Jurkat, Clone E6-1 (cell line): ENCODE results near the gene PATL2. TPM values are rescaled to one million over a fixed set of nuclear protein-coding genes. Genes with fewer than 3 reads are reported as not detected.
"Not testable (repeated sequence)": the region's sequence is repeated elsewhere in the genome, so short reads cannot be mapped to it uniquely, and the experiment has no call there.

Source experiments
- DNase-seq: peaks from one replicate; pipeline ENCODE4 v3.0.0-alpha.2; 2011; ENCODE audit warnings: low read depth, low spot score
- H3K4me3 ChIP-seq: 2 replicates; pipeline ENCODE4 v1.5.1; 2011; ENCODE audit warnings: mild to moderate bottlenecking, low read length, control low read depth, moderate library complexity
- polyA plus RNA-seq: library from polyadenylated mRNA; unstranded; fragments of >200 nt; gene quantifications from one replicate; pipeline ENCODE4 v1.2.1, GENCODE V29; 2012; ENCODE audit warnings: missing spikeins; ENCODE audit not compliant: insufficient read length, insufficient read depth

Gene PATL2
- polyA plus RNA-seq, result 1.7 TPM

- peak within 1 kb of the TSS; percentile 91 for H3K4me3 ChIP-seq
- DNase-seq, result peak; percentile 96
Measured at GRCh38 chr15:44711096-44711742, at the start of gene PATL2, which contains the start of gene B2M. TSS of gene PATL2 (minus strand) at chr15:44711323. CDS start at chr15:44676490, 34,833 bp downstream. TSS of gene B2M (plus strand) at chr15:44711517. CDS start at chr15:44711547, 30 bp downstream.

DNA sequence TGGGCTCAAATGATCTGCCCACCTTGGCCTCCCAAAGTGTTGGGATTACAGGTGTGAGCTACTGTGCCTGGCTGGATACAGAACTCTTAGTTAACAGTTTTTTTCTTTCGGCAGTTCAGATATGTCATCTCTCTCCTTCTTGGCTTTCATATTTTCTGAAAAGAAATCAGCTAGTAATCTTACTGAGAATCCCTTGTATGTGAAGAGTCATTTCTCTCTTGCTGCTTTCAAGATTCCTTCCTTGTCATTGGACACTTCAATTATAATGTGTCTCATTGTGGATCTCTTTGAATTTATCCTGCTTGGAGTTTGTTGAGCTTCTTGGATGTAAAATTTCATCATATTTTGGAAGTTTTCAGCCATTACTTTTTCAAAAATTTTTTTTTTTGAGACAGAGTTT, 42.2 kb upstream of the PATL2 start:
- no peak for DNase-seq
- no peak overlapping the region for H3K4me3 ChIP-seq

- DNase-seq, result not testable (repeated sequence)
Measured at GRCh38 chr15:44743454-44743853, 32.3 kb upstream of the PATL2 start.

DNA sequence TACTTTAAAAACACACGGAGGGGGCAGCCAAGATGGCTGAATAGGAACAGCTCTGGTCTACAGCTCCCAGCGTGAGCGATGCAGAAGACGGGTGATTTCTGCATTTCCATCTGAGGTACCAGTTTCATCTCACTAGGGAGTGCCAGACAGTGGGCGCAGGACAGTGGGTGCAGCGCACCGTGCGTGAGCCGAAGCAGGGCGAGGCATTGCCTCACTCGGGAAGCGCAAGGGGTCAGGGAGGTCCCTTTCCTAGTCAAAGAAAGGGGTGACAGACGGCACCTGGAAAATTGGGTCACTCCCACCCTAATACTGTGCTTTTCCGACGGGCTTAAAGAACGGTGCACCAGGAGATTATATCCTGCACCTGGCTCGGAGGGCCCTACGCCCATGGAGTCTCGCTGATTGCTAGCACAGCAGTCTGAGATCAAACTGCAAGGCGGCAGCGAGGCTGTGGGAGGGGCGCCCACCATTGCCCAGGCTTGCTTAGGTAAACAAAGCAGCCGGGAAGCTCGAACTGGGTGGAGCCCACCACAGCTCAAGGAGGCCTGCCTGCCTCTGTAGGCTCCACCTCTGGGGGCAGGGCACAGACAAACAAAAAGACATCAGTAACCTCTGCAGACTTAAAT, 28.2 kb upstream of the PATL2 start:
- not testable (repeated sequence) for DNase-seq
- peak overlapping the region; percentile 35 for H3K4me3 ChIP-seq

More at GRCh38 chr15:44743454-44743853, 32.3 kb upstream of the PATL2 start:
- H3K4me3 ChIP-seq, result not testable (repeated sequence)

DNA sequence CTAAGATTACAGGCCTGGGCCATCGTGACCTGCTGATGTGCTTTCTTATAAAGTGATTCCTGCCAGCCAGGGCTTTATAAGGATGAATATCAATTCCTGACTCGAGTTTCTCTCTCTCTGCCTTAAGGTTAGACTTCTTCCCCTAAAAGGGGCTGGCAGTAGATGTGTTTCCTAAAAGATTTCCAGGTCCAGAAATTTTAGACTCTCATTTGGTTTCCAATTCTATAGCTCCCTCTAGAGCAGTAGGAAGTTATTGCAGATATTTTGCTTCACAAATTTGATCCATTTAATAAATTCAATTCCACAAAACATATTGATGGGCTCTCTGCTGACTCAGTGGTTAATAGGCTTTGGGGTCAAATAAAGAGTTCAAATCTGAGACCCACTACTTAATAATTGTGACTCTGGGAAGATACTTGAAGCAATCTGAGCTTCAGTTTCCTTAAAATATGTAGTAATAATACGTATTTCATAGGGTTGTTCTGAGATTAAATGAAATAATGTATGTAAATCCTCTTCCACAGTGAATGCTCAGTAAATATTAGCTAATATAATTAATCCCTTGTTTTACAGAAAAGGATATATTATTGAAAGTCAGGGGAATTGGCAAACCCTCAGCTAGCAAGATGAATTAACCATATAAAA, 27.3 kb upstream of the PATL2 start:
- no peak overlapping the region for H3K4me3 ChIP-seq
- DNase-seq, result peak; percentile 62

- H3K4me3 ChIP-seq, result no peak within 1 kb of the TSS
- DNase-seq, result no peak
Measured at GRCh38 chr15:44736181-44736765, 25.1 kb upstream of the PATL2 start, which contains the start of gene TRIM69. TSS of gene TRIM69 (plus strand) at chr15:44736528. CDS start at chr15:44736705, 177 bp downstream.

DNA sequence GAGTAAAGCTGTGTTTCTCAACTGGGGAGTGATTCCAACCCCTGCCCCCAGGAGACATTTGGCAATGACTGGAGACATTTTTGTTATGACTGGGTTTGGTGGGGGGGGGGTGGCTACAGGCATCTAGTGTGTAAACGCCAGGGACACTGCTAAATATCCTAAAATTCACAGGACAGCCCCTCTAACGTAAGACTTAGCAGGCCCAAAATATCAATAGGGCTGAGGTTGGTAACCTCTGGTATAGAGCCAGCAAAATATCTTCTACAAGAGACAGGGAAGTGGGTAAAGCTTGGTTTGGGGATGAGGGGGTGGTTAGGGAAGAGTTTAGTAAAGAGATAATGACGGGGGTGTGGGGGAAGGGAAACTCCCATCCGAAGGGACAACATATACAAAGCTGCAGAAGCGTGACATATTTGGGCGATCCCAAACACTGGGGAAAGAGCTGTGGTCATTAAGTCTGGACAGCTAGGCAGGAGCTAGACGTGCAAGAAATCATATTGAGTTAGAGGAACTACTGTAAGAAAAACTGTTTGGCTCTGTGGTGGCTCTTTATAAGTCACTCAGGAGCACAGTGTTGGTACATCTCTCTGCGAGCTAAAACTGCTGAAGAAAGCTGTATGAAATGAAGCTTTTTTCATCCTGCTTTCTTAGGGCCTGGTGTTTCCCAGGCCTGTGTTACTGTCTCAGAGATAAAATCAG, 24.5 kb upstream of the PATL2 start:
- H3K4me3 ChIP-seq, result no peak overlapping the region
- no peak for DNase-seq

- DNase-seq, result no peak
- no peak overlapping the region for H3K4me3 ChIP-seq
Measured at GRCh38 chr15:44734839-44735481, 23.8 kb upstream of the PATL2 start.

DNA sequence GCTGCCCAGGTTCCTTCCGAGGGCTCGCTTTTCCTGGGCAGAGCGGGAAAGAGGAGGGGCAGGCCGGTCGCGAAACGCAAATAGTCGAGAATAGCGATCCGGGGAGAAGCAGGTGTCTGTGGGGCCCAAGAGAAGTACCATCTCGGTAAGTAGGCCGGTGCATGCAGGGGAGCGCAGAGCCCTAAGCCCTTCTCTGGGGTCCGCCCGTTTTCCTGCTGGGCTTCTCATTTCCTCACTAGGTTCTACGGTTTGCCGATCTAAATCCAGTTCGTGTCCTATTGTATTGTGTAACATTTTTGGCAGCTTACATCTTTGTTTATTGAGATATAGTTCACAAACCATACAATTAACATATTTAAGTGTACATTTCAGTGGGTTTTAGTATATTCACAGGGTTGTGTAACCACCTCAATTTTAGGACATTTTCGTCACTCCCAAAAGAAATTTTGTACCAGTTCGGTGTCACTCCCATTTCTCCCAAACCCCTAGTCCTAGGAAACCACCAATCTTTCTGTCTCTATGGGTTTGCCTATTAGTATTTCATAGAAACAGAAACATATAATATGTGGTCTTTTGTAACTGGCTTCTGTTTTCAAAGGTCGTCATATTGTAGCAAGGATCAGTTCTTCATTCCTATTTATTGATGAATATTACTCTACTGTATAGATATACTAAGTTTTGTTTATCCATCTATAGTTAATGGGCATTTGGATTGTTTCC, 18.4 kb upstream of the PATL2 start:
- H3K4me3 ChIP-seq, result peak overlapping the region; percentile 93
- DNase-seq, result no peak

DNA sequence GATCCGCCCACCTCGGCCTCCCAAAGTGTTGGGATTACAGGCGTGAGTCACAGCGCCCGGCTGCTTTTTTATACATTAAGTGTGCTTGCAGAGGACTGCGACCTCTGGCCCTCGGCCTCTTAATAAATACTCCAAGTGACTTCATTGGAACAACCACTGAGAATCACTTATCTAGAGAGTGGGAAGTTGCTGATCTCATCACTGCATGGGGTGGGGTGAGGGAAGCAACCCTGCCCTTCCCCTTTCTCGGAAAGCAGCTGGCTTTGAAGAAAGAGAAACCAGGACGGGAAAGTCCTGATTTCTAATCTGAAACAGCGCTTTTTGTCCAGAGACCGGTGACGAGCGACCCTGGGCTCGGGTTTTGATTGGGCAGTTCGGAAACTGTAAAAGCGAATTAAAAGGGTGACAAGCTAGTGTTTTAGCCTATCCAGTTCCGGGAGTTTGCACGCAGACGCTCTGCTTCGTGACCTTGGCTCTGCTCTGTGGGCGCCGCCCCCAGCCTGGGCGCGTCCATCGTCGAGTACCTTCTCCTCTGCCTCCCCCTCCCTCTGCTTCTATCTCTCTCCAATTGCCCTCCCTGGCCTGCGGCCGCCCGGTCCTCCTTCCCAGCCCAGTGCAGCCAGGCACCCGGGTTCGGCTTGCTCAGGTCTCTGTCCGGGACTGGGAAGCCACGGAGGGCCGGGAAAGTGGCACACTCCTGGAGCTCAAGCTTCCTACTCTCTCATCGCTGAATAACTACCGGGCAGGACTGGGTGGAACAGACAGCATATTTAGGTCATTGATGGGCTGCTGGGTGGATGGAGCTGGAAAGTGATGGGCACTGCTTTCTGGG, 17.7 kb upstream of the PATL2 start:
- DNase-seq, result peak; percentile 97
- H3K4me3 ChIP-seq, result peak overlapping the region; percentile 93

- not testable (repeated sequence) for DNase-seq
- H3K4me3 ChIP-seq, result peak overlapping the region; percentile 93
Measured at GRCh38 chr15:44728232-44728575, 17.1 kb upstream of the PATL2 start.

GRCh38 chr15:44727485-44728231, 16.5 kb upstream of the PATL2 start:
- no peak for DNase-seq
- no peak overlapping the region for H3K4me3 ChIP-seq

DNA sequence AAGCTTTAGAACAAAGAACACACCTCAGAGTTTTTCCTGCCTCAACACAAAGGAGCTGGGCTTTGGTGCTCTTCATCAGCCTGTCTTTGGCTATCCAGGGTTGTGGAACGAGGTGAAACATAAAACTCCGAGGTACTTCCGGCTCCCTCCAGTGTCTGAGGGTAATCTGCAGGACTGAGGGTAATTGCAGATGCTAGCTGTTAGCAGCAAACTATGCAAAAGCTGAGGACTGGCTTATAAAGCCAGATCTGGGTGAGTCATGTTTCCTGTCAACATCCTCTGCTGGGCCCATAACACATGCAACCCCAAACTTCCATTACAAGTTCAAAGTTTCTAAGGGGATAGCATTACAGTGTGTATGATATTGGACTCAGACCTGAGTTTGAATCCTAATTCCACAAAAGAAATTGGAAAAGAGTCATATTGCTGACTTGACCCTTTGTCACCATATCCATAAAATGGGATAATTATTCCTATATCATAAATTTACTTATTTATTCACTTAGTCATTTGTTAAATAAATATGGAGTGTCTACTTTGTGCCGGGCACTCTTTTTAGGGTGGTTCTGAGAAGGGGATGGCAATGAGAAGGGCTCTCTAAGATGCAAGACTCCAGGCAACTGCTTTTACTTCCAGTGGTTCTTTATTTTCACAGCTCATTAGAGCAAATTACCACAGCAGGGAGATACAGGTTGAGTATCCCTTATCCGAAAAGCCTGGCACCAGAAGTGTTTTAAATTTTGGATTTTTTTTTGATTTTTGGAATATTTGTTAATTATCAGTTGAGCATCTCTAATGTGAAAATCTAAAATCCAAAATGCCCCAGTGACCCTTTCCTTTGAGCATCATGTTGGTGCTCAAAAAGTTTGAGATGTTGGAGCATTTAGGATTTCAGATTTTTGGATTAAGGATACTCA, 15.7 kb upstream of the PATL2 start:
- peak; percentile 94 for DNase-seq
- peak overlapping the region; percentile 27 for H3K4me3 ChIP-seq

- no peak for DNase-seq
- H3K4me3 ChIP-seq, result peak overlapping the region; percentile 27
Measured at GRCh38 chr15:44726136-44726535, 15.0 kb upstream of the PATL2 start.

- no peak overlapping the region for H3K4me3 ChIP-seq
- no peak for DNase-seq
Measured at GRCh38 chr15:44722011-44722410, 10.9 kb upstream of the PATL2 start.
